ENCODE results near the gene RGL1. TPM values are rescaled to one million over a fixed set of nuclear protein-coding genes. Genes with fewer than 3 reads are reported as not detected.
A peak's percentile ranks its signal among the peaks of the same experiment; 100 is the strongest.

The RGL1 gene
- total and polyA plus RNA-seq, 3 donors from 2014 or later: 34.3 to 58.2 (median 41.5) TPM

- intact Hi-C loops (cut with DNase I; ENCODE audit: low total_unique reads): loop anchor here (10.0 kb wide), 1 partner anchor 256 kb away; the partner anchor contains the start of gene APOBEC4
- peaks cover 6% of the 10 kb centered on the region for H3K36me3 ChIP-seq (ENCODE audit: low read depth, missing control alignments)
- H3K4me1 ChIP-seq: peaks cover 11% of the 10 kb centered on the region
- DNase-seq: no peak
- TF ChIP-seq CTCF (IDR thresholded peaks at IDR 0.05) (no peak), POLR2A (IDR thresholded peaks at IDR 0.05) (no peak)
- no peak overlapping the region for H3K4me3 ChIP-seq
- H3K27me3 ChIP-seq: no peaks in the 10 kb centered on the region
- 66 to 80% methylated on average over 2 of the region's 2 CpGs for WGBS, 2 donors
- no peaks in the 10 kb centered on the region for H3K9me3 ChIP-seq
- H3K27ac ChIP-seq: peak overlapping the region; percentile 4 to 62
Observed at GRCh38 chr1:183911285-183911684, 106.4 kb downstream of the RGL1 start.

DNA sequence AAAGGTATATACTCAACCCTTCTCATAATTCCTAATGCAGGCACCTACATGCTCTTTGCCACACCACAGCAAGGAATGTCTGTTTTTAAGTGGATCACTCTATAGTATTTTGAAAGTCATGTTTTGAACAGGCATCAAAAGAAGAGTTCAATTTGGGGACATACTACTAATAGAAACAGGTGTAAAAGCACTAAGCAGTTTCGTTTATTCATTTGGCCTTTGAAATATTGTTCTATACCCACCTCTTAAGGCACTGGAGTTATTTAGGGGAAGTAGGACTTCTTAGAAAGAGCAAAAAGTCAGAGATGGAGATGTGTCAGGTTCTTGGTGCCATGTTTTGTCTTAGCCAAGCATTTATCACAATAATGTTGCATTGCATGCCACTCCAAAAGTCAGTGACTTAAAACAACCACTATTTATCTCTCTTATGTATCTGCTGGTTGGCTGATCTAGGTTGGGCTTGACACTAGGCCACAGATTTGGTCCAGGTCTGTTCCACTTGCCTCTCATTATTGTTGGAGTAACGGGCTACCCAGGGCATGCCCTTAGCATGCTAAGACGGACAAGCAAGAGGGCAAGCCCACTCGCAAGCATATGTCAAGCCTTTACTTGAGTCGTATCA lies 107.5 kb downstream of the RGL1 start:
- H3K9me3 ChIP-seq: no peaks in the 10 kb centered on the region
- H3K27ac ChIP-seq: no peak overlapping the region
- TF ChIP-seq POLR2A (IDR thresholded peaks at IDR 0.05) (no peak), CTCF (IDR thresholded peaks at IDR 0.05) (no peak)
- H3K36me3 ChIP-seq (ENCODE audit: low read depth, missing control alignments): peaks cover under 1% of the 10 kb centered on the region
- H3K4me1 ChIP-seq: peaks cover 11% of the 10 kb centered on the region
- H3K27me3 ChIP-seq: no peaks in the 10 kb centered on the region
- no peak for DNase-seq
- 95 to 97% methylated on average over 5 of the region's 5 CpGs for WGBS, 2 donors
- intact Hi-C loops (cut with DNase I; ENCODE audit: low total_unique reads): loop anchor here (10.0 kb wide), 1 partner anchor 258 kb away; the partner anchor contains the start of gene APOBEC4
- H3K4me3 ChIP-seq: no peak overlapping the region

GRCh38 chr1:183913567-183913993 lies 108.7 kb downstream of the RGL1 start:
- Histone ChIP-seq H3K4me1 (peaks cover 11% of the 10 kb centered on the region), H3K4me3 (no peak overlapping the region), H3K27me3 (no peaks in the 10 kb centered on the region), H3K9me3 (no peaks in the 10 kb centered on the region), H3K36me3 (ENCODE audit: low read depth, missing control alignments) (no peaks in the 10 kb centered on the region), H3K27ac (no peak overlapping the region)
- TF ChIP-seq POLR2A (IDR thresholded peaks at IDR 0.05) (no peak), CTCF (IDR thresholded peaks at IDR 0.05) (no peak)
- DNase-seq: no peak
- intact Hi-C loops (cut with DNase I; ENCODE audit: low total_unique reads): loop anchor here (10.0 kb wide), 1 partner anchor 259 kb away; the partner anchor contains the start of gene APOBEC4
- WGBS, 2 donors: 91 to 96% methylated on average over 3 of the region's 3 CpGs

GRCh38 chr1:183914276-183914675 lies 109.4 kb downstream of the RGL1 start:
- no peak overlapping the region for H3K27ac ChIP-seq
- no peak for TF ChIP-seq POLR2A (IDR thresholded peaks at IDR 0.05)
- no peak for TF ChIP-seq CTCF (IDR thresholded peaks at IDR 0.05)
- peaks cover 11% of the 10 kb centered on the region for H3K4me1 ChIP-seq
- no peaks in the 10 kb centered on the region for H3K27me3 ChIP-seq
- DNase-seq: no peak
- H3K4me3 ChIP-seq: no peak overlapping the region
- H3K36me3 ChIP-seq (ENCODE audit: low read depth, missing control alignments): no peaks in the 10 kb centered on the region
- WGBS, 2 donors: 53 to 61% methylated on average over 3 of the region's 3 CpGs
- intact Hi-C loops (cut with DNase I; ENCODE audit: low total_unique reads): loop anchor here (10.0 kb wide), 1 partner anchor 259 kb away; the partner anchor contains the start of gene APOBEC4
- no peaks in the 10 kb centered on the region for H3K9me3 ChIP-seq

DNA sequence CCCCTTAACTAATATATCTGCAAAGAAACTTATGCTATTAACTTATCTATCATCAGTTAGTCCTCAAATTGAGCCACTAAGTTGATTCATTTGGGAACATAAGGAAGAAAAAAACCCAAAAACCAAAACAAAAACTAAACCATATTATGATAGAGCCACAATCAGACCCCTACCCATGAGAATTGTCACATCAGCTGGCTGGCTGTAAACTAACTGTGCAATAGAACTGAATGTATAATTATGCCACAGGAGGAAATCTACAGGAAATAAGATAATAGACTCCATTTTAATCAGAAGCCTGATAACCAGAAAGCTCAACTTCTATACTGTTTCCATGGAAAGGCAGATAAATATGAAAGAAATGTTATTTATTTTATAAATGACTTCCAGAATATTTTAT lies 110.0 kb downstream of the RGL1 start:
- intact Hi-C loops (cut with DNase I; ENCODE audit: low total_unique reads): loop anchor here (10.0 kb wide), 1 partner anchor 260 kb away; the partner anchor contains the start of gene APOBEC4
- no peaks in the 10 kb centered on the region for H3K27me3 ChIP-seq
- H3K36me3 ChIP-seq (ENCODE audit: low read depth, missing control alignments): no peaks in the 10 kb centered on the region
- H3K4me1 ChIP-seq: peaks cover 11% of the 10 kb centered on the region
- TF ChIP-seq CTCF (IDR thresholded peaks at IDR 0.05): no peak
- no peak for TF ChIP-seq POLR2A (IDR thresholded peaks at IDR 0.05)
- DNase-seq: no peak
- H3K27ac ChIP-seq: no peak overlapping the region
- H3K4me3 ChIP-seq: no peak overlapping the region
- H3K9me3 ChIP-seq: no peaks in the 10 kb centered on the region
